GM23338 (cell line): ENCODE measurements around the gene UBE2G2. TPM values are rescaled to one million over a fixed set of nuclear protein-coding genes. Genes with fewer than 3 reads are reported as not detected.

Experiments used
- ATAC-seq: fragments of 200-7000 bp; cut with Tn5 transposase; 3 replicates; pipeline ENCODE4 v1.9.1; 2020
- DNase-seq: peaks from one replicate; pipeline ENCODE4 v3.0.0-alpha.2; 2015; ENCODE audit warnings: low spot score
- H2AFZ ChIP-seq: fragments of 200-600 bp; sonication (generic); 2 replicates; pipeline ENCODE4 v1.8.0; 2016; ENCODE audit warnings: antibody characterized with exemption, mild to moderate bottlenecking, moderate library complexity
- H3F3A ChIP-seq: fragments of 200-600 bp; sonication (generic); replicated peaks from 2 replicates; pipeline ENCODE4 v1.8.0; 2017; ENCODE audit warnings: antibody characterized with exemption, mixed run types, low read depth
- H3K27ac ChIP-seq: fragments of 200-600 bp; sonication (generic); 2 replicates; pipeline ENCODE4 v1.6.1; 2016; ENCODE audit warnings: low read depth
- H3K27me3 ChIP-seq: fragments of 200-600 bp; sonication (generic); 2 replicates; pipeline ENCODE4 v1.8.0; 2016; ENCODE audit warnings: mild to moderate bottlenecking, mixed run types, moderate library complexity; ENCODE audit not compliant: insufficient read depth
- H3K36me3 ChIP-seq: fragments of 200-600 bp; sonication (generic); 2 replicates; pipeline ENCODE4 v1.8.0; 2016; ENCODE audit warnings: mild to moderate bottlenecking; ENCODE audit not compliant: insufficient read depth
- H3K4me1 ChIP-seq: fragments of 200-600 bp; sonication (generic); 2 replicates; pipeline ENCODE4 v1.8.0; 2016; ENCODE audit warnings: mild to moderate bottlenecking, moderate library complexity; ENCODE audit not compliant: insufficient read depth
- H3K4me2 ChIP-seq: fragments of 200-600 bp; sonication (generic); 2 replicates; pipeline ENCODE4 v1.7.1; 2017; ENCODE audit warnings: mixed run types
- H3K4me3 ChIP-seq: fragments of 200-600 bp; sonication (generic); 2 replicates; pipeline ENCODE4 v1.6.1; 2016; ENCODE audit warnings: mixed run types
- H3K79me2 ChIP-seq: fragments of 200-600 bp; sonication (generic); replicated peaks from 2 replicates; pipeline ENCODE4 v1.8.0; 2017; ENCODE audit warnings: mild to moderate bottlenecking; ENCODE audit not compliant: insufficient read depth
- H3K9me2 ChIP-seq: fragments of 200-600 bp; sonication (generic); 2 replicates; pipeline ENCODE4 v1.8.0; 2017; ENCODE audit not compliant: insufficient read depth
- H4K20me1 ChIP-seq: fragments of 200-600 bp; sonication (generic); replicated peaks from 2 replicates; pipeline ENCODE4 v1.8.0; 2017; ENCODE audit warnings: mild to moderate bottlenecking; ENCODE audit not compliant: insufficient read depth
- H3K27ac Mint-ChIP-seq: 2 replicates; pipeline ENCODE4 v1.8.0; 2020; ENCODE audit warnings: inconsistent platforms, mild to moderate bottlenecking, moderate library complexity, mixed read lengths
- H3K27me3 Mint-ChIP-seq: 3 replicates; pipeline ENCODE4 v1.8.0; 2022; ENCODE audit warnings: low read depth, mild to moderate bottlenecking, moderate library complexity, mixed read lengths, inconsistent platforms; ENCODE audit not compliant: insufficient read depth, poor library complexity
- H3K36me3 Mint-ChIP-seq: 3 replicates; pipeline ENCODE4 v1.8.0; 2021; ENCODE audit warnings: low read depth, mild to moderate bottlenecking, inconsistent platforms, moderate library complexity, mixed read lengths
- H3K4me1 Mint-ChIP-seq: 3 replicates; pipeline ENCODE4 v1.8.0; 2020; ENCODE audit warnings: mild to moderate bottlenecking, inconsistent platforms, mixed read lengths
- H3K4me3 Mint-ChIP-seq: 3 replicates; pipeline ENCODE4 v1.8.0; 2021; ENCODE audit warnings: moderate library complexity, mild to moderate bottlenecking, inconsistent platforms, mixed read lengths
- H3K9me3 Mint-ChIP-seq: 3 replicates; pipeline ENCODE4 v1.8.0; 2020; ENCODE audit warnings: moderate library complexity, mild to moderate bottlenecking, inconsistent platforms, mixed read lengths
- CTCF ChIP-seq, 2 experiments: fragments of 200-600 bp in 1 of 2; sonication (generic) in 1 of 2; conservative IDR thresholded peaks; 2 replicates each; pipeline versions ENCODE4 v1.5.1 to v1.6.1; 2016 to 2017; ENCODE audit warnings: antibody characterized with exemption in 2 of 2, low read depth in 2 of 2, mild to moderate bottlenecking in 2 of 2, moderate library complexity in 1 of 2
- EZH2 ChIP-seq: fragments of 200-600 bp; sonication (generic); IDR thresholded peaks from one replicate; pipeline ENCODE4 v1.8.0; 2017; ENCODE audit warnings: antibody characterized with exemption, mild to moderate bottlenecking, low read depth; ENCODE audit not compliant: unreplicated experiment
- EZH2phosphoT487 ChIP-seq: fragments of 200-600 bp; sonication (generic); IDR thresholded peaks from one replicate; pipeline ENCODE4 v1.8.1; 2018; ENCODE audit warnings: antibody characterized with exemption; ENCODE audit not compliant: unreplicated experiment
- NANOG ChIP-seq: IDR thresholded peaks from 2 replicates; pipeline ENCODE4 v1.6.1; 2016; ENCODE audit warnings: antibody characterized with exemption, borderline replicate concordance
- POLR2AphosphoS5 ChIP-seq: IDR thresholded peaks from 2 replicates; pipeline ENCODE4 v1.6.1; 2016; ENCODE audit warnings: antibody characterized with exemption, low read depth
- ZNF114 ChIP-seq: fragments of 250-450 bp; sonication (Bioruptor Pico); IDR thresholded peaks from 2 replicates; pipeline ENCODE4 v1.5.0; 2020; ENCODE audit warnings: mild to moderate bottlenecking, moderate library complexity
- ZNF462 ChIP-seq: fragments of 250-450 bp; sonication (Bioruptor Pico); IDR thresholded peaks from 2 replicates; pipeline ENCODE4 v1.5.0; 2020; ENCODE audit warnings: mild to moderate bottlenecking, moderate library complexity
- polyA plus RNA-seq: library from polyadenylated mRNA; unstranded; fragments of >200 nt; fragmentation: Nextera tagmentation; extraction: Ambion mirVana; gene quantifications from 2 replicates; pipeline ENCODE4 v1.2.1, GENCODE V29; 2016
- total RNA-seq: library from RNA; depleted of rRNA; stranded (reverse); fragments of >200 nt; shearing (Covaris generic); gene quantifications from 2 replicates; pipeline ENCODE4 v1.2.3, GENCODE V29; 2014
- TF ChIP-seq, protein P1 (sequence below): IDR thresholded peaks from 2 replicates; pipeline ENCODE4 v1.6.1; 2016; ENCODE audit warnings: antibody characterized with exemption

UBE2G2 gene
- total and polyA plus RNA-seq, 2 experiments from 2014 or later: 66.4 to 100 TPM

- Histone ChIP-seq H3K27ac (no peak overlapping the region), H3F3A (peaks cover 3% of the 10 kb centered on the region; the same call in 1 of the 2 replicates), H4K20me1 (peaks cover 36% of the 10 kb centered on the region), H3K79me2 (peaks cover 98% of the 10 kb centered on the region), H3K4me3 (no peak overlapping the region), H3K4me2 (no peak overlapping the region), H3K27me3 (no peaks in the 10 kb centered on the region), H2AFZ (no peak overlapping the region), H3K9me2 (no peaks in the 10 kb centered on the region), H3K36me3 (no peaks in the 10 kb centered on the region; the same call in 1 of the 2 replicates), H3K4me1 (peaks cover 5% of the 10 kb centered on the region; the same call in 1 of the 2 replicates)
- no peak overlapping the region for H3K4me3 Mint-ChIP-seq
- H3K36me3 Mint-ChIP-seq: peaks cover 52% of the 10 kb centered on the region
- H3K4me1 Mint-ChIP-seq: peaks cover 19% of the 10 kb centered on the region; the same call in 2 of the 3 replicates
- TF ChIP-seq, protein P1, sequence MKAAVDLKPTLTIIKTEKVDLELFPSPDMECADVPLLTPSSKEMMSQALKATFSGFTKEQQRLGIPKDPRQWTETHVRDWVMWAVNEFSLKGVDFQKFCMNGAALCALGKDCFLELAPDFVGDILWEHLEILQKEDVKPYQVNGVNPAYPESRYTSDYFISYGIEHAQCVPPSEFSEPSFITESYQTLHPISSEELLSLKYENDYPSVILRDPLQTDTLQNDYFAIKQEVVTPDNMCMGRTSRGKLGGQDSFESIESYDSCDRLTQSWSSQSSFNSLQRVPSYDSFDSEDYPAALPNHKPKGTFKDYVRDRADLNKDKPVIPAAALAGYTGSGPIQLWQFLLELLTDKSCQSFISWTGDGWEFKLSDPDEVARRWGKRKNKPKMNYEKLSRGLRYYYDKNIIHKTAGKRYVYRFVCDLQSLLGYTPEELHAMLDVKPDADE: no peak
- TF ChIP-seq POLR2AphosphoS5 (no peak), NANOG (no peak), EZH2 (no peak), ZNF114 (CRISPR knock-in tag) (no peak), EZH2phosphoT487 (no peak), CTCF (conservative IDR thresholded peaks at IDR 0.05; ENCODE audit: low read depth in 2 of 2) (no peak), ZNF462 (CRISPR knock-in tag) (no peak)
- no peak for DNase-seq
- no peak overlapping the region; the same call in 1 of the 2 replicates for H3K27ac Mint-ChIP-seq
- no peaks in the 10 kb centered on the region for H3K9me3 Mint-ChIP-seq
- H3K27me3 Mint-ChIP-seq: peaks cover 15% of the 10 kb centered on the region
- no peak for ATAC-seq
Measured at GRCh38 chr21:44791246-44791645, 10.4 kb downstream of the UBE2G2 start.
